B cell (primary cell): ENCODE results near the gene NAA40. TPM values are rescaled to one million over a fixed set of nuclear protein-coding genes. Genes with fewer than 3 reads are reported as not detected.

Source experiments
- ATAC-seq: fragments of 200-7000 bp; cut with Tn5 transposase; one replicate; pipeline ENCODE4 v1.10.0; 2021; ENCODE audit warnings: low read depth, mild to moderate bottlenecking, moderate number of reproducible peaks, moderate library complexity
- CTCF ChIA-PET: fragments of 350-600 bp; sonication (Branson Sonifier 250); formaldehyde crosslinking; loops from one replicate; lab custom pipeline; 2021; ENCODE audit warnings: antibody characterized with exemption, inconsistent platforms; lab: Charles Lee
- POLR2A ChIA-PET: fragments of 350-600 bp; sonication (Branson Sonifier 250); formaldehyde crosslinking; loops from one replicate; lab custom pipeline; 2021; ENCODE audit warnings: antibody characterized with exemption; lab: Charles Lee
- DNase-seq: peaks from one replicate; pipeline ENCODE4 v3.0.0; 2013
- H2AFZ ChIP-seq: 2 replicates; pipeline ENCODE4 v1.6.1; 2012; ENCODE audit warnings: mild to moderate bottlenecking, low read depth, low read length; ENCODE audit not compliant: insufficient read depth, poor library complexity, severe bottlenecking
- H3K27ac ChIP-seq, 2 donors: 1 replicate in 1 of 2; 2 replicates in 1 of 2; pipeline ENCODE4 v1.5.1; 2012 to 2013; ENCODE audit warnings: low read length in 2 of 2, mild to moderate bottlenecking in 2 of 2, moderate library complexity in 1 of 2
- H3K27me3 ChIP-seq, 4 experiments: fragments of 200-600 bp in 1 of 4; sonication (generic) in 1 of 4; replicated peaks in 1 of 4; 1 replicate in 2 of 4; 2 replicates in 2 of 4; pipeline versions ENCODE4 v1.6.1 to v1.7.0; 2013 to 2016; ENCODE audit warnings: low read length in 3 of 4, mild to moderate bottlenecking in 2 of 4, mixed read lengths in 1 of 4, moderate library complexity in 1 of 4; ENCODE audit not compliant: insufficient read depth in 4 of 4, control insufficient read depth in 3 of 4; ENCODE audit errors: control extremely low read depth in 1 of 4
- H3K36me3 ChIP-seq, 2 experiments: replicated peaks in 1 of 2; 1 replicate in 1 of 2; 2 replicates in 1 of 2; pipeline versions ENCODE4 v1.6.1 to v1.7.1; 2013; ENCODE audit warnings: low read length in 1 of 2; ENCODE audit not compliant: insufficient read depth in 2 of 2, control insufficient read depth in 1 of 2; ENCODE audit errors: control extremely low read depth in 1 of 2, extremely low read depth in 1 of 2
- H3K4me1 ChIP-seq, 2 donors: fragments of 200-600 bp in 1 of 2; sonication (generic) in 1 of 2; 1 replicate in 1 of 2; 2 replicates in 1 of 2; pipeline versions ENCODE4 v1.5.1 to v1.6.1; 2013 to 2017; ENCODE audit warnings: low read length in 2 of 2; ENCODE audit not compliant: control insufficient read depth in 2 of 2, insufficient read depth in 2 of 2
- H3K4me2 ChIP-seq: replicated peaks from 2 replicates; pipeline ENCODE3; 2012; ENCODE audit warnings: mild to moderate bottlenecking, low read depth, low read length; ENCODE audit not compliant: poor library complexity, severe bottlenecking
- H3K4me3 ChIP-seq, 5 experiments: fragments of 200-600 bp in 1 of 5; sonication (generic) in 1 of 5; 1 replicate in 3 of 5; 2 replicates in 2 of 5; pipeline versions ENCODE4 v1.5.1 to v1.7.0; 2011 to 2016; ENCODE audit warnings: low read length in 4 of 5, mild to moderate bottlenecking in 4 of 5, low read depth in 2 of 5, control low read depth in 1 of 5, moderate library complexity in 1 of 5; ENCODE audit not compliant: insufficient read depth in 1 of 5; ENCODE audit errors: control extremely low read depth in 1 of 5, extremely low read depth in 1 of 5
- H3K79me2 ChIP-seq: fragments of 200-600 bp; sonication (generic); one replicate; pipeline ENCODE4 v1.6.0; 2016; ENCODE audit warnings: low read length; ENCODE audit not compliant: control insufficient read depth, insufficient read depth
- H3K9ac ChIP-seq: fragments of 200-600 bp; sonication (generic); 2 replicates; pipeline ENCODE4 v1.6.1; 2017; ENCODE audit warnings: mild to moderate bottlenecking, low read length, moderate library complexity
- H3K9me3 ChIP-seq, 3 donors: one replicate each; pipeline versions ENCODE4 v1.6.1 to v1.7.1; 2013; ENCODE audit warnings: low read length in 2 of 3; ENCODE audit not compliant: control insufficient read depth in 2 of 3, insufficient read depth in 1 of 3; ENCODE audit errors: control extremely low read depth in 1 of 3
- H4K20me1 ChIP-seq: 2 replicates; pipeline ENCODE4 v1.6.0; 2012; ENCODE audit warnings: mild to moderate bottlenecking, low read length; ENCODE audit not compliant: insufficient read depth, control insufficient read depth, poor library complexity, severe bottlenecking
- H3K27ac Mint-ChIP-seq: one replicate; pipeline ENCODE4 v1.8.0; 2021; ENCODE audit warnings: mixed read lengths
- H3K27me3 Mint-ChIP-seq: one replicate; pipeline ENCODE4 v1.8.0; 2021; ENCODE audit warnings: mixed read lengths
- H3K4me1 Mint-ChIP-seq: one replicate; pipeline ENCODE4 v1.8.0; 2021; ENCODE audit warnings: mixed read lengths
- H3K4me3 Mint-ChIP-seq: one replicate; pipeline ENCODE4 v1.8.0; 2021; ENCODE audit warnings: mixed read lengths
- H3K9me3 Mint-ChIP-seq: one replicate; pipeline ENCODE4 v1.8.0; 2022; ENCODE audit warnings: mixed read lengths; ENCODE audit not compliant: insufficient read depth
- CTCF ChIP-seq: fragments of 200-600 bp; IDR thresholded peaks from one replicate; pipeline ENCODE4 v1.8.0; 2022; ENCODE audit warnings: antibody characterized with exemption, mild to moderate bottlenecking
- EZH2 ChIP-seq: IDR thresholded peaks from 2 replicates; pipeline ENCODE4 v1.6.1; 2012; ENCODE audit warnings: borderline replicate concordance, low read depth, mild to moderate bottlenecking, moderate library complexity, low read length; ENCODE audit not compliant: insufficient read depth, poor library complexity, severe bottlenecking
- WGBS: methylation state at CpG from one replicate; pipeline ENCODE4 v1.1.5; 2013; ENCODE audit warnings: missing lambda C conversion rate; ENCODE audit not compliant: insufficient coverage; 5-methylcytosine and 5-hydroxymethylcytosine counted together
- intact Hi-C: fragments of 100-400 bp; cut with micrococcal nuclease; formaldehyde crosslinking; loops from one replicate; pipeline ENCODE4 v1.10.0; 2022
- polyA plus RNA-seq: library from polyadenylated mRNA; depleted of rRNA; stranded (reverse); fragments of >200 nt; gene quantifications from 2 replicates; pipeline ENCODE4 v1.2.3, GENCODE V29; 2012
- total RNA-seq, 2 donors: library from RNA; stranded (reverse); fragments of 120-200 nt in 1 of 2; gene quantifications; 1 replicate in 1 of 2; 2 replicates in 1 of 2; pipeline versions ENCODE4 v1.2.3 to v1.2.4, GENCODE V29; 2013 to 2022

Gene NAA40
- total and polyA plus RNA-seq, 2 donors (not counting 1 experiment from before 2014, with no cell fraction given): 41.3 to 47.7 TPM

DNA sequence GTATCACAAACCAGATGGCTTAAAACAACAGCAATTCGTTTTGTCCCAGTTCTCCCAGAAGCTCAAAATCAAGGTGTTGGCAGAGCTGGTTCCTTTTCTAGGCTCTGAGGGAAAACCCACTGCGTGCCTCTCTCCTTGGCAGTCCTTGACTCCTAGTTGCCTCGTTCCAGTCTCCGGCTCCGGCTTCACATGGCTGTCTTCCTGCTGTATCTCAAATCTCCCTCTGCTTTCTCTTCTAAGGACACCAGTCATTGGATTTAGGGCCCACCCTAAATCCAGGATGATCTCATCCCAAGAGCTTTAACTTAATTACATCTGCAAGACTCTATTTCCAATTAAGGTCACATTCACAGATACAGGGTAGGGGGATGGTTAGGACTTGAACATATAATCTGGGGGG lies 9.2 kb upstream of the NAA40 start:
- 85% methylated on average over 4 of the region's 5 CpGs for WGBS
- Mint-ChIP-seq H3K27ac (no peak overlapping the region), H3K9me3 (no peaks in the 10 kb centered on the region), H3K4me3 (no peak overlapping the region), H3K4me1 (no peaks in the 10 kb centered on the region), H3K27me3 (peaks cover 21% of the 10 kb centered on the region)
- H3K27ac ChIP-seq: no peak overlapping the region
- H3K4me2 ChIP-seq: no peak overlapping the region
- H3K9me3 ChIP-seq: no peaks in the 10 kb centered on the region
- ChIA-PET CTCF (interaction anchor here (1.0 to 1.2 kb wide), 2 partner anchors 8 to 16 kb away, joined by 3 to 4 read pairs; no protein-coding TSS in a partner anchor), POLR2A (no interaction called here)
- H4K20me1 ChIP-seq: no peaks in the 10 kb centered on the region
- no peaks in the 10 kb centered on the region for H3K36me3 ChIP-seq
- H3K9ac ChIP-seq: no peak overlapping the region
- DNase-seq: no peak
- H3K4me3 ChIP-seq: no peak overlapping the region
- intact Hi-C loops: no loop called here
- H3K4me1 ChIP-seq: no peaks in the 10 kb centered on the region
- no peaks in the 10 kb centered on the region for H3K79me2 ChIP-seq
- TF ChIP-seq EZH2 (no peak), CTCF (no peak)
- H2AFZ ChIP-seq: no peak overlapping the region
- no peak for ATAC-seq
- H3K27me3 ChIP-seq: peaks cover 0 to 8% (median 0%) of the 10 kb centered on the region in 4 experiments

DNA sequence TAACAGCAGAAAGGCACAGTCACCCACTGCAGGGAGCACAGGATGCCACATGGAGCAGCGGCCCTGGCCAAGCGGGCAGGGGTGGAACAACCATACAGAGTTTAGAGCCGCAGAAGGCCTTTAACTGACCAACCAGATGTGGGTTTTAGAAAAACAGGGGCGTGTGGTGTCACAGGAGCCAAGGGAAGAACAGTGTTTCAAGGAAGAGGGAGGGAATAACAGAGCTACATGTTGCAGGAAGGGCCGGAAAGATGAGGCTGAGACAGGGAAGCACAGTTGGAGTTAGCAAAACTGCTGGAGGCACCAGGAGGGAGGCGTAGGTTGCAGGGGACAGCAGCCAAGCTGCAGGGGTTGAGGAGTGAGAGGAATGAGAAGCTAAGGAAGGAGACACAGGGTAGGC lies 7.8 kb upstream of the NAA40 start:
- Mint-ChIP-seq H3K27me3 (peaks cover 16% of the 10 kb centered on the region), H3K4me1 (no peaks in the 10 kb centered on the region), H3K9me3 (no peaks in the 10 kb centered on the region), H3K4me3 (no peak overlapping the region), H3K27ac (no peak overlapping the region)
- Histone ChIP-seq H2AFZ (no peak overlapping the region), H3K79me2 (no peaks in the 10 kb centered on the region), H3K9ac (no peak overlapping the region), H3K4me2 (no peak overlapping the region), H3K4me1 (no peaks in the 10 kb centered on the region), H4K20me1 (no peaks in the 10 kb centered on the region), H3K27me3 (peaks cover 0 to 6% (median 0%) of the 10 kb centered on the region in 4 experiments), H3K27ac (no peak overlapping the region), H3K4me3 (no peak overlapping the region), H3K36me3 (no peaks in the 10 kb centered on the region), H3K9me3 (no peaks in the 10 kb centered on the region)
- TF ChIP-seq EZH2 (no peak), CTCF (no peak)
- DNase-seq (no peak), ATAC-seq (no peak)
- CTCF ChIA-PET: interaction anchor here (0.6 to 1.3 kb wide), 2 partner anchors 94 to 96 kb away, joined by 3 to 4 read pairs; no protein-coding TSS in a partner anchor
- POLR2A ChIA-PET: no interaction called here
- WGBS: 82% methylated on average over 4 of the region's 6 CpGs
- intact Hi-C loops: no loop called here
